Middle frontal gyrus (tissue), 1 donor: Measurements from ENCODE around the gene ARRB1.
"Not testable (repeated sequence)": the region's sequence is repeated elsewhere in the genome, so short reads cannot be mapped to it uniquely, and the experiment has no call there.

ENCODE experiments used
- DNase-seq: peaks from one replicate; pipeline ENCODE4 v3.0.0-alpha.2; 2015; ENCODE audit warnings: low spot score; ENCODE audit errors: extremely low spot score

ARRB1 gene

GRCh38 chr11:75371949-75372876 lies 20.8 kb upstream of the ARRB1 start:
- no peak for DNase-seq

GRCh38 chr11:75369560-75370255 lies 18.2 kb upstream of the ARRB1 start:
- DNase-seq: no peak

- DNase-seq: not testable (repeated sequence)
These were observed 15.4 kb upstream of the ARRB1 start for GRCh38 chr11:75366826-75367225.

GRCh38 chr11:75365711-75366181 lies 14.3 kb upstream of the ARRB1 start:
- no peak for DNase-seq

GRCh38 chr11:75362285-75362684 lies 10.8 kb upstream of the ARRB1 start:
- not testable (repeated sequence) for DNase-seq

GRCh38 chr11:75356613-75357012 lies 5.2 kb upstream of the ARRB1 start:
- no peak for DNase-seq

GRCh38 chr11:75355051-75355450 lies 3.6 kb upstream of the ARRB1 start:
- DNase-seq: no peak

- no peak for DNase-seq
These were observed 1.2 kb upstream of the ARRB1 start for GRCh38 chr11:75352588-75353206.

GRCh38 chr11:75351791-75352587 lies 528 bp upstream of the ARRB1 start:
- DNase-seq: no peak

GRCh38 chr11:75350743-75351540 lies 519 bp downstream of the ARRB1 start:
- DNase-seq: no peak

- DNase-seq: no peak
These were observed 1.2 kb downstream of the ARRB1 start for GRCh38 chr11:75350122-75350742.

- no peak for DNase-seq
These were observed 1.8 kb downstream of the ARRB1 start for GRCh38 chr11:75349521-75350116.

- DNase-seq: no peak
These were observed 3.5 kb downstream of the ARRB1 start for GRCh38 chr11:75347781-75348566.

- DNase-seq: no peak
These were observed 4.4 kb downstream of the ARRB1 start for GRCh38 chr11:75346912-75347647.

- no peak for DNase-seq
These were observed 5.2 kb downstream of the ARRB1 start for GRCh38 chr11:75346296-75346695.

- DNase-seq: no peak
These were observed 5.9 kb downstream of the ARRB1 start for GRCh38 chr11:75345455-75346160.

GRCh38 chr11:75344761-75345454 lies 6.6 kb downstream of the ARRB1 start:
- no peak for DNase-seq
